ENCODE measurements around the gene HLTF. TPM values are rescaled to one million over a fixed set of nuclear protein-coding genes. Genes with fewer than 3 reads are reported as not detected.
"Not testable (repeated sequence)": the region's sequence is repeated elsewhere in the genome, so short reads cannot be mapped to it uniquely, and the experiment has no call there.

HLTF gene
- total RNA-seq, 1 donor from 2014 or later = 20.2 TPM

GRCh38 chr3:148992027-148992634 lies 94.2 kb downstream of the HLTF start:
- no peak for DNase-seq (ENCODE audit: low spot score)

- DNase-seq (ENCODE audit: low spot score) = peak; percentile 95
Observed at GRCh38 chr3:148991219-148992026, 94.9 kb downstream of the HLTF start, which contains the start of gene GYG1. TSS of gene GYG1 (plus strand) at chr3:148991540. CDS start at chr3:148991641, 101 bp downstream.

GRCh38 chr3:148990236-148990635 lies 96.1 kb downstream of the HLTF start:
- no peak for DNase-seq (ENCODE audit: low spot score)

- DNase-seq (ENCODE audit: low spot score) = not testable (repeated sequence)
Observed at GRCh38 chr3:148987551-148987950, 98.8 kb downstream of the HLTF start.

DNA sequence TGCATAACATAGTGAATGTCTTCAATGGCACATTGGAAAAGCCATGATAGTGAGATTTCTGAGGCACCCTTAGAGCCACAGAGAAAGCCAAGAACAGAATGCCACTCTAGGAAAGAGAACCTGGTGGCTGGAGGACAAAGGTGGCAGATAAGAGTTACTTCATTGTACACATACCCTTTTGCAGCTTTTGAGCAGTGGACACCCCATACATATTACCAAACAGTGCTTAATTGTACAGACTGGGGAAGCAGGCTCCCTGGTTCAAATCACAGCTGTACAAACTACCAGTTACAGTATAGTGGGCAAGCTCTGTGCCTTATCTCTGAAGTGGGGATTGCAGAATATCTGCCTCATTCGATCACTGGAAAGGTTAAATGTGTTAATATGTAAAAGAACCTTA lies 105.1 kb downstream of the HLTF start:
- DNase-seq (ENCODE audit: low spot score) = no peak

Other genes with a start within 250 kb of the HLTF start
- gene CPA3, start 221.2 kb downstream of the HLTF start, total RNA-seq = 5.5 TPM
- gene GYG1, start 95.0 kb downstream of the HLTF start, total RNA-seq = 52.9 TPM
- gene HPS3, start 43.1 kb upstream of the HLTF start, total RNA-seq = 17.0 TPM
- 17.5 TPM for gene CP, start 135.3 kb upstream of the HLTF start, total RNA-seq
- 12.3 TPM for gene TM4SF18, start 247.1 kb upstream of the HLTF start, total RNA-seq

Measured in mesenteric fat pad (tissue), 1 donor.